HG03442 (cell line): ENCODE results near the gene CMC4.

Source experiments
- ATAC-seq: cut with Tn5 transposase; IDR thresholded peaks from one replicate; pipeline ENCODE4 v1.9.1; 2021; ENCODE audit warnings: mild to moderate bottlenecking, moderate library complexity; ENCODE audit not compliant: unreplicated experiment

The CMC4 gene, protein sequence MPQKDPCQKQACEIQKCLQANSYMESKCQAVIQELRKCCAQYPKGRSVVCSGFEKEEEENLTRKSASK

GRCh38 chrX:155070975-155071693 lies at the start of gene CMC4, which contains the start of the genes BRCC3 and MTCP1:
TSS of gene CMC4 (minus strand) at chrX:155071136. CDS start at chrX:155064023, 7,113 bp downstream.
TSS of gene BRCC3 (plus strand) at chrX:155071508. CDS start at chrX:155071528, 20 bp downstream.
TSS of gene MTCP1 (minus strand) at chrX:155071136. CDS start at chrX:155066010, 5,126 bp downstream.
- ATAC-seq = peak; percentile 85

DNA sequence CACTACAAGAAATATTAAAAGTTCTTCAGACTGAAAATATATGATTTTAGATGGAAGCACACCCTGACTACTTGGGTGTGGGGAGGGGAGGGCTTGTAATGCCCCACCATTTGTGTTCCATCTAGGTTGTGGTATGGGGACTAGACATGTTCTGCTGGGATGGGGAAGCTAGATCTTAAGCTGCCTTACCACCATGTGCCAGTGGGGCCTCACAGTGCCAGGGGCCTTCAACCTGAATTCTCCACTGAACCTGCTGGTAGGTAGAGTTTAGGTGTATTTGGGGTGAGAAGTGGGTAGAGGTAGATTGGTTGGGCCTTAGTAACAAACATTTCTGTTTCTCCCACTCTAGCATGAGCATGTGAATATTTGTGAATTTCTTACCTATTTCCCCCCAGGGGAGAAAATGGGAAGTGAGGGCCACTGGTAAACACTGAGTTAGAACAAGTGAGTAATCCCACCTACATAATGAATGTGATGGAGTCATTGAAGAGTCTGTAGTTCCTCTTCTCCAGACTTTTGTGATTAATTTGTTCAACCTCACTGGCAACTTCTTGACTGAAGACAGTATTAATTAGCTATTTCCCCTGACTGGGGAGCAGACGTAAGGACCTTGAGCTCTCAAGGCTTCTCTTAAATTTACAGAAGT lies 44.4 kb upstream of the CMC4 start:
- no peak for ATAC-seq

DNA sequence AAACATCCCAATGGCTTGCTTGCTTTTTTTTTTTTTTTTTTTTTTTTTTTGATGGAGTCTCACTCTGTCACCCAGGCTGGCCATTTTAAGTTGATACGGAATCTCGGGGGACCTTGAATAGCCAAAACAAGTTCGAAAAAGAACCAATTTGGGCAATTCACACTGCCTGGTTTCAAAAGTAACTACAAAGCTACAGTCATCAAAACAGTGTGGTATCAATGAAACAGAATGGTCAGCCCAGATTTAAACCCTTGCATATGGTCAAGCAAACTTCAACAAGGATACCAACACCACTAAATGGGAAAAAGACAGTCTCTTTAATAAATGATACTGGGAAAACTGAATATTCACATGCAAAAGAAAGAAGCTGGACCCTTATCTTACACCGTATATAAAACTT lies 42.2 kb upstream of the CMC4 start:
- ATAC-seq = no peak

GRCh38 chrX:155112171-155112570 lies 41.2 kb upstream of the CMC4 start:
- no peak for ATAC-seq

GRCh38 chrX:155108427-155108826 lies 37.5 kb upstream of the CMC4 start:
- ATAC-seq = no peak

- ATAC-seq = no peak
Measured at GRCh38 chrX:155105919-155106318, 35.0 kb upstream of the CMC4 start.

DNA sequence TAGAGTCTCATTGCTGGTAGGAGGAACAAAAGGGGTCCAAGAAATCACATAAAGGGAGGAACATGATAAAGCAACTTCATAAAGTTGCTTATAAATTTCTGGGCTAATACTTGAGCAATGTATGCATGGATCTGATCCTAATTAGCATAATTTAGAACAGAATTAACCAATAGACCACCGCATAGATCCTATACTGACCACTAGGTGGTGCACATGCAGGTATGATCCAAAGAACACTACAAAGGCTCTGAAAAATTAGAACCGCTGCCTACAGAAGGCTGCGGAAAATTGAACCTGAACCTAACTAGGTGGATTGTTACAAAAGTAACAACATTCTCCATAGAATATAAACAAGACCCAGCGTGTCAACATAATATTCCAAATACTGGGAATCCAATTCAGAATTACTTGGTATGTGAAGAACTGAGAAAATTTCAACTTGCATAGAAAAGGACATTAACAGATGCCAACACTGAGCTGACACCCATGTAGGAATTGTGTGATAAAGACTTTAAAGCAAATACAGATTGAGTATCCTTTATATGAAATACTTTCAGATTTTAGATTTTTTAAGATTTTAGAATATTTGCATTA lies 23.6 kb upstream of the CMC4 start:
- no peak for ATAC-seq

GRCh38 chrX:155086961-155087735 lies 16.2 kb upstream of the CMC4 start:
- ATAC-seq = no peak

GRCh38 chrX:155086202-155086840 lies 15.4 kb upstream of the CMC4 start:
- no peak for ATAC-seq

DNA sequence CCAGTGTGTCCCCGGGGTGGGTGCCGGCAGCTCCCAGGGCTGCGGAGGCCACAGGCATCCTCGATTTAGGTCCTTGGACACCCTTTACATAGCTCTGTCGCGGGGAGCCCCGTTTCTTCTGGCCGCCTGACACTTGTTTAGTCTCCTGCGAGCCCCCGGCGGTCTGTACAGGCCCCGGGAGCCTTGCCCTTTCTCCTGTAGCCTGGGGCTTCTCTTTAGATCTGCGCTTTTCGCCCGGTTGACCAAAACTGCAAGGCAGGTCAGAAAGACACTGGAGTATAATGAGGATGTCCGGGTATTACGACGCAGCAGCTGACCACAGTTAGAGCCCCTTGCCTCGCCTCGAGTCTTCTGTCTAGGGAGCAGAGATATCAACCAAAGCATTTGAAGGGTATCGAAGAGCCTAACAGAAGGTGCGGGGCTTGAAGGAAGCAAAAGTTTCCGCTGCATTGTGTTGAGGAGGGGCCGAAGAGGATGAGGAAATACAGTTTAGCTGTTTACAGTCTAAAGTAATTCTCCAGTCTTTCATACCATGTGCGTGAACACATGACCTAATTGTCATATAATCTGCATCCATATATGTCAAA lies 851 bp upstream of the CMC4 start:
- ATAC-seq = peak; percentile 5

GRCh38 chrX:155070663-155070974 lies 317 bp downstream of the CMC4 start:
- peak; percentile 19 for ATAC-seq

- ATAC-seq = no peak
Measured at GRCh38 chrX:155070038-155070437, 898 bp downstream of the CMC4 start.

- no peak for ATAC-seq
Measured at GRCh38 chrX:155069414-155069813, 1.5 kb downstream of the CMC4 start.

DNA sequence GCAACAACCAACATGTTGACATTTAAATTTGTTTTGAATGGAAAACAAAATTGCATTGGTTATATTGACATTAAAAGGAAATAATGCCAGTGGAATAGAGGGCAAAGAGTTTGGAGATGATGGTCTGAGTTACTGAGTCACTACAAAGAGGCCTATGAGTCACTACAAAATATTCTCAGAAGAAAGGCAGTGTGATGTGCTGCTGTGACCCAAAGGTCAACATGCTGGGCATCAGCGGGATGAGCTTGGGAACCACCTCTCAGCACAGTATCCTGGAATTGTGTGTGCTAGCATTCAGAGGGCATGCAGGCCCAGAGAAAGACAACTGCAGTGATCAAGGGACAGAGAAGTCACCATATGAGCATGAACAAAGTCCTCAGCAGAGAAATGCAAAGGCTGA lies 2.8 kb downstream of the CMC4 start:
- ATAC-seq = no peak

DNA sequence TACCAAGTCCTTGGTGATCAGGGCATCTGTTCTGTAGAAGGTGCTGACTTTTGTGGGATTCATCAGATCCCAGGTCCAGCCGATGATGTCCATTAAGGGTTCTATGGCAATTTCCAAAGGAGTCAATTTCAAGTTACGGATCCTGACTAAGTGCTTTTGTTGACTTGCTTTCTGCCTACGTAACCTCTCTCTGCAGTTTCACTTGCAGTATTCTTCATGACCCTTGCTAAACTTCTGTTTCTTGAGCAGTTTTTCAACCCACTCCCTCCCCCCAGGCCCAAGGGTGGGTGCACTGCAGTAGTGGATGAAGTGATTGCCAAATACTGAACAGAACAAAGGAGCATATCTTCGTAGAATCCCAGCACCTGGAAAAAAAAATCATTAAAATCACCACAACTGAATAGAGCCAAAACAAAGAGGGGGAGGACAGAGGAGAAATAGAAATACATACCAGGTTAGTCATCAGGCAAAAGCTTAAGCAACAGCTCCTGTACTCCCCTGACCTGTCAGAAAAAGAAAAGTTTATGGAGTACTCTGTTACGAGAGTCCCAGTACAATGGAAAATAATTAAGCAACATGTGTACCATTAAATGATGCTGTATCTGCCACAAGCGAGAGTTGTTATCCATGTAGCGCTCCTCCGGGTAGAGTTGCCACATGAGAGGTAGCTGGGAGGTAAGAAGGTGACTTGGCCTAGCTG lies 5.8 kb downstream of the CMC4 start:
- no peak for ATAC-seq

GRCh38 chrX:155061760-155062159 lies 9.2 kb downstream of the CMC4 start:
- ATAC-seq = no peak

GRCh38 chrX:155056877-155057792 lies 13.8 kb downstream of the CMC4 start:
- peak; percentile 69 for ATAC-seq

GRCh38 chrX:155056471-155056870 lies 14.5 kb downstream of the CMC4 start:
- no peak for ATAC-seq

- ATAC-seq = no peak
Measured at GRCh38 chrX:155055494-155055893, 15.4 kb downstream of the CMC4 start.
